Activated CD8-positive, alpha-beta T cell treated with anti-CD3 and anti-CD28 coated beads for 36 hours (primary cell): ENCODE measurements around the gene CD34. TPM values are rescaled to one million over a fixed set of nuclear protein-coding genes. Genes with fewer than 3 reads are reported as not detected.

ENCODE experiments used
- ATAC-seq: fragments of 200-7000 bp; cut with Tn5 transposase; one replicate; pipeline ENCODE4 v1.10.0; 2021; ENCODE audit warnings: mild to moderate bottlenecking, moderate library complexity
- CTCF ChIA-PET: fragments of 350-600 bp; sonication (Branson Sonifier 250); formaldehyde crosslinking; loops from one replicate; lab custom pipeline; 2021; ENCODE audit warnings: antibody characterized with exemption; lab: Charles Lee
- POLR2A ChIA-PET: fragments of 350-600 bp; sonication (Branson Sonifier 250); formaldehyde crosslinking; loops from one replicate; lab custom pipeline; 2021; ENCODE audit warnings: antibody characterized with exemption; lab: Charles Lee
- DNase-seq: peaks from one replicate; pipeline ENCODE4 v3.0.0-alpha.2; 2020
- H3K27ac Mint-ChIP-seq: one replicate; pipeline ENCODE4 v1.8.0; 2021; ENCODE audit warnings: mild to moderate bottlenecking, mixed read lengths
- H3K27me3 Mint-ChIP-seq: one replicate; pipeline ENCODE4 v1.8.0; 2021; ENCODE audit warnings: mixed read lengths
- H3K36me3 Mint-ChIP-seq: one replicate; pipeline ENCODE4 v1.8.0; 2021; ENCODE audit warnings: low read depth, mixed read lengths
- H3K4me1 Mint-ChIP-seq: one replicate; pipeline ENCODE4 v1.8.0; 2021; ENCODE audit warnings: low read depth, mixed read lengths
- H3K4me3 Mint-ChIP-seq: one replicate; pipeline ENCODE4 v1.8.0; 2021; ENCODE audit warnings: mild to moderate bottlenecking, moderate library complexity, mixed read lengths
- H3K9me3 Mint-ChIP-seq: one replicate; pipeline ENCODE4 v1.8.0; 2021; ENCODE audit warnings: mixed read lengths
- intact Hi-C: fragments of 100-400 bp; cut with micrococcal nuclease; formaldehyde crosslinking; loops from one replicate; pipeline ENCODE4 v1.10.0; 2022
- total RNA-seq, 2 experiments: library from RNA; stranded (reverse); gene quantifications; one replicate each; pipeline ENCODE4 v1.2.3, GENCODE V29; 2021
- TF ChIP-seq, protein P1 (sequence below): fragments of 200-600 bp; IDR thresholded peaks from one replicate; pipeline ENCODE4 v1.8.0; 2022; ENCODE audit warnings: antibody characterized with exemption, mild to moderate bottlenecking

Gene CD34
- total RNA-seq, 2 experiments from 2014 or later, result 0.04 to 0.05 TPM

DNA sequence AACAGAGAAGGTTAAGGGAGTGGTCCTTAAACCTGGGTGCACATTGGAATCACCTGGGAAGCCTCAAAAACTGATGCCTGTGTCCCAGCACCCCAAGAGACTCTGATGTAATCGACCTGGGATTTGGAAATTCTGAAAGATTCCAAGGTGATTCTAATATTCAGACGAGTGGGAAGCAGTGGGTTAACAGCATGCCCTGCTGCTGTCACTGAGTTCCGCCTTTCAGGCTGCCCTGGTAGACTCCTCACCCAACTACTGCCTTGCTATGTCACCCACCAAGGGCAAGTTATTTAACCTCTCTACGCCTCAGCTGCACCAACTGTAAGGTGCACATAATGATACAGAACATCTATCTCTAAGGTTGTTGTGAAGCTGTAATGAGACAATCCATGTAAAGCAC is 59.2 kb downstream of the CD34 start:
- ATAC-seq (no peak), DNase-seq (no peak)
- ChIA-PET CTCF (interaction anchor here (2.4 kb wide), 1 partner anchor 17 kb away, joined by 15 read pairs; no protein-coding TSS in a partner anchor), POLR2A (interaction anchor here (6.8 kb wide), 1 partner anchor 12 kb away, joined by 42 read pairs; no protein-coding TSS in a partner anchor)
- H3K27ac Mint-ChIP-seq, result no peak overlapping the region
- intact Hi-C loops, result no loop called here
- no peak overlapping the region for H3K4me3 Mint-ChIP-seq
- H3K27me3 Mint-ChIP-seq, result no peaks in the 10 kb centered on the region
- H3K9me3 Mint-ChIP-seq, result no peaks in the 10 kb centered on the region
- peaks cover 27% of the 10 kb centered on the region for H3K36me3 Mint-ChIP-seq
- peaks cover 72% of the 10 kb centered on the region for H3K4me1 Mint-ChIP-seq
- TF ChIP-seq, protein P1, sequence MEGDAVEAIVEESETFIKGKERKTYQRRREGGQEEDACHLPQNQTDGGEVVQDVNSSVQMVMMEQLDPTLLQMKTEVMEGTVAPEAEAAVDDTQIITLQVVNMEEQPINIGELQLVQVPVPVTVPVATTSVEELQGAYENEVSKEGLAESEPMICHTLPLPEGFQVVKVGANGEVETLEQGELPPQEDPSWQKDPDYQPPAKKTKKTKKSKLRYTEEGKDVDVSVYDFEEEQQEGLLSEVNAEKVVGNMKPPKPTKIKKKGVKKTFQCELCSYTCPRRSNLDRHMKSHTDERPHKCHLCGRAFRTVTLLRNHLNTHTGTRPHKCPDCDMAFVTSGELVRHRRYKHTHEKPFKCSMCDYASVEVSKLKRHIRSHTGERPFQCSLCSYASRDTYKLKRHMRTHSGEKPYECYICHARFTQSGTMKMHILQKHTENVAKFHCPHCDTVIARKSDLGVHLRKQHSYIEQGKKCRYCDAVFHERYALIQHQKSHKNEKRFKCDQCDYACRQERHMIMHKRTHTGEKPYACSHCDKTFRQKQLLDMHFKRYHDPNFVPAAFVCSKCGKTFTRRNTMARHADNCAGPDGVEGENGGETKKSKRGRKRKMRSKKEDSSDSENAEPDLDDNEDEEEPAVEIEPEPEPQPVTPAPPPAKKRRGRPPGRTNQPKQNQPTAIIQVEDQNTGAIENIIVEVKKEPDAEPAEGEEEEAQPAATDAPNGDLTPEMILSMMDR, result no peak

DNA sequence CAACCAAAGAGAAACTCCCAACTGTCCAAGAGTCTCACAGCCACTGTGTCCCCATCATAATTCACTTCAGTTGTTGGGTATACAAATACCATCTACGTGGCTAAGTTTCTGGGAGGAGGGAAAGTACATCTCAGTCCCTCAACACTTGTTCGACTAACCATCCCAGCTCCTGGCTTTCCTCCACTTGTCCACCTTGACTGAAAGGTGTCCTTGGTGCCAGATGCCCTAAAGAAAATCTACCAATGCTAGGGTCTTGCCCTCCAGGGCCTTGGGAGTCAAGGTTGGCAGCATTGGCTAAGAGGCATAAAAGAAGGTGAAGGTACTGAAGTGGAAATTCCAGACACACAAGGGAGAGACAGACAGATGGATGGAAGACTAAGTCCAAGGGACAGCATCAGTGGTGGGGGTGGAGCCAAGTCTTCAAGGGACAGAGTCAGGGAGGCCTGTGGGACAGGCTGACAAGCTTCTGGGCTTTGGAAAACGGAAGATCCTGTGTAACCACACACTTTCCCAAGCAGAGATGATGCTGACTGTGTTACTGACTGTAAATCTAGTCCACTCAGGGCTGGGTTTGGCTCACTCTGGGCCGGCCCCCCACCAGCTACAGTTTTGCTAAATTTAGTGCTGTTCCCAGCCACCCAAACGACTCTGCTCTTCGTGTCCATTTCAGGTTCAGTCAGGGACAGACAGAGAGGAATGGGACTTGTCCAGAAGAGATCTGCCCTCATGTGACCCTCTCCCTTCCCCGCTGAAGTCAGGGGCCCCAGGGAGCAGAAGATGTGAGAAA is 60.1 kb downstream of the CD34 start:
- H3K36me3 Mint-ChIP-seq, result peaks cover 24% of the 10 kb centered on the region
- no peak for DNase-seq
- intact Hi-C loops, result no loop called here
- H3K9me3 Mint-ChIP-seq, result no peaks in the 10 kb centered on the region
- no peak for ATAC-seq
- no peak overlapping the region for H3K4me3 Mint-ChIP-seq
- TF ChIP-seq, protein P1, result no peak
- H3K27me3 Mint-ChIP-seq, result no peaks in the 10 kb centered on the region
- CTCF ChIA-PET, result interaction anchor here (1.3 to 2.0 kb wide), 2 partner anchors 11 to 18 kb away, joined by 4 to 10 read pairs; no protein-coding TSS in a partner anchor
- POLR2A ChIA-PET, result interaction anchor here (1.0 to 6.8 kb wide), 2 partner anchors 9 to 13 kb away, joined by 3 to 42 read pairs; no protein-coding TSS in a partner anchor
- peaks cover 63% of the 10 kb centered on the region for H3K4me1 Mint-ChIP-seq
- peak overlapping the region; percentile 9 for H3K27ac Mint-ChIP-seq

DNA sequence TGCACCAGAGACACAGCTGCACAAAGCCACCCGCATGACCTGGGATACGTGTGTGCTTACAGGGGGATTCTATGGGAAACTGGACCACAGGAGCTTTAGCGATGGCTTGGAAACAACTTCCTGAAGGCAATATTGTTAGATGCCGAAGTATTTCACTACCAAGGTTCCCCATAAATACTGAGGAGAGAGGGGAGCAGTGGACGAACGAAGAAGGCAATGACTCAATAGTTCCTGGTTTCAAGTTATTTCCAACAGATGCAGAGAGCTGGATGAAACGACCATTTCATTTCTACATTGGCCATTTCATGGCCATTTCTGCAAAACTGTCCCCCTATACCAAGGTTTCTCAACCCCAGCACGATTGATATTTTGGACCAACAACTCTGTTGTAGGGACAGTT is 61.3 kb downstream of the CD34 start:
- TF ChIP-seq, protein P1, result no peak
- DNase-seq, result no peak
- no peak for ATAC-seq
- ChIA-PET CTCF (interaction anchor here (0.7 to 2.0 kb wide), 4 partner anchors 12 to 23 kb away, joined by 3 to 10 read pairs (median 4); no protein-coding TSS in a partner anchor), POLR2A (interaction anchor here (0.8 to 6.8 kb wide), 2 partner anchors 14 to 19 kb away, joined by 3 to 42 read pairs; no protein-coding TSS in a partner anchor)
- H3K36me3 Mint-ChIP-seq, result peaks cover 21% of the 10 kb centered on the region
- peaks cover 65% of the 10 kb centered on the region for H3K4me1 Mint-ChIP-seq
- no peak overlapping the region for H3K27ac Mint-ChIP-seq
- H3K27me3 Mint-ChIP-seq, result no peaks in the 10 kb centered on the region
- H3K4me3 Mint-ChIP-seq, result no peak overlapping the region
- intact Hi-C loops, result no loop called here
- H3K9me3 Mint-ChIP-seq, result no peaks in the 10 kb centered on the region

GRCh38 chr1:207849016-207849415 is 61.9 kb downstream of the CD34 start:
- intact Hi-C loops, result no loop called here
- Mint-ChIP-seq H3K9me3 (no peaks in the 10 kb centered on the region), H3K4me3 (no peak overlapping the region), H3K27me3 (no peaks in the 10 kb centered on the region), H3K4me1 (peaks cover 69% of the 10 kb centered on the region), H3K27ac (peak overlapping the region; percentile 47), H3K36me3 (peaks cover 25% of the 10 kb centered on the region)
- no peak for ATAC-seq
- TF ChIP-seq, protein P1, result no peak
- DNase-seq, result no peak
- ChIA-PET CTCF (interaction anchor here (1.0 to 2.0 kb wide), 5 partner anchors 13 to 22 kb away, joined by 3 to 10 read pairs (median 5); no protein-coding TSS in a partner anchor), POLR2A (interaction anchor here (0.8 to 6.8 kb wide), 4 partner anchors 10 to 19 kb away, joined by 3 to 42 read pairs (median 6); no protein-coding TSS in a partner anchor)
